Liver (tissue), 9 donors: ENCODE measurements around the gene CATSPER3. TPM values are rescaled to one million over a fixed set of nuclear protein-coding genes. Genes with fewer than 3 reads are reported as not detected.

Source experiments
- DNase-seq: peaks from one replicate; pipeline ENCODE4 v3.0.0-alpha.2; 2017; ENCODE audit warnings: low spot score
- H3K27ac ChIP-seq, 2 donors: one replicate each; pipeline ENCODE4 v1.7.0; 2013; ENCODE audit warnings: inconsistent platforms in 2 of 2, low read length in 2 of 2, control low read depth in 1 of 2, low read depth in 1 of 2, mild to moderate bottlenecking in 1 of 2
- H3K27me3 ChIP-seq, 4 donors: one replicate each; pipeline versions ENCODE4 v1.6.1 to v1.7.0; 2013; ENCODE audit warnings: low read length in 3 of 4, inconsistent platforms in 1 of 4, mild to moderate bottlenecking in 1 of 4, moderate library complexity in 1 of 4; ENCODE audit not compliant: control insufficient read depth in 4 of 4, insufficient read depth in 4 of 4
- H3K36me3 ChIP-seq, 4 donors: one replicate each; pipeline versions ENCODE4 v1.6.1 to v1.7.0; 2013; ENCODE audit warnings: low read length in 3 of 4, mild to moderate bottlenecking in 3 of 4, low read depth in 1 of 4, moderate library complexity in 1 of 4; ENCODE audit not compliant: control insufficient read depth in 4 of 4, insufficient read depth in 3 of 4
- H3K4me1 ChIP-seq, 4 donors: one replicate each; pipeline versions ENCODE4 v1.6.1 to v1.7.0; 2013; ENCODE audit warnings: low read length in 3 of 4, mild to moderate bottlenecking in 3 of 4, moderate library complexity in 1 of 4; ENCODE audit not compliant: control insufficient read depth in 4 of 4, insufficient read depth in 4 of 4
- H3K4me3 ChIP-seq, 3 donors: one replicate each; pipeline versions ENCODE4 v1.6.1 to v1.7.0; 2013; ENCODE audit warnings: low read length in 3 of 3, control low read depth in 1 of 3, low read depth in 1 of 3, mild to moderate bottlenecking in 1 of 3
- H3K9ac ChIP-seq, 2 donors: one replicate each; pipeline ENCODE4 v1.7.0; 2013; ENCODE audit warnings: low read length in 2 of 2, mild to moderate bottlenecking in 2 of 2, moderate library complexity in 2 of 2, control low read depth in 1 of 2, low read depth in 1 of 2
- H3K9me3 ChIP-seq, 4 donors: one replicate each; pipeline versions ENCODE4 v1.6.1 to v1.7.0; 2013; ENCODE audit warnings: low read length in 3 of 4; ENCODE audit not compliant: control insufficient read depth in 4 of 4
- ATF3 ChIP-seq: IDR thresholded peaks from 2 replicates; pipeline ENCODE4 v1.6.1; 2016; ENCODE audit warnings: antibody characterized with exemption
- CTCF ChIP-seq: fragments of 150-350 bp; IDR thresholded peaks from 2 replicates; pipeline ENCODE4 v1.5.1; 2017; ENCODE audit warnings: improper control_type of control experiment, low read depth, low read length; ENCODE audit not compliant: missing input control
- EGR1 ChIP-seq, 2 donors: IDR thresholded peaks; 2 replicates each; pipeline ENCODE4 v1.6.1; 2016 to 2018; ENCODE audit warnings: antibody characterized with exemption in 2 of 2, low read depth in 2 of 2
- FOXA1 ChIP-seq: IDR thresholded peaks from 2 replicates; pipeline ENCODE4 v1.6.1; 2016; ENCODE audit warnings: antibody characterized with exemption
- FOXA2 ChIP-seq: IDR thresholded peaks from 2 replicates; pipeline ENCODE4 v1.6.1; 2016; ENCODE audit warnings: antibody characterized with exemption
- GABPA ChIP-seq, 2 donors: IDR thresholded peaks in 1 of 2; conservative IDR thresholded peaks in 1 of 2; 2 replicates each; pipeline ENCODE4 v1.6.1; 2016; ENCODE audit warnings: antibody characterized with exemption in 2 of 2, mild to moderate bottlenecking in 1 of 2, moderate library complexity in 1 of 2
- HNF4A ChIP-seq, 2 donors: conservative IDR thresholded peaks; 2 replicates each; pipeline ENCODE4 v1.6.1; 2016; ENCODE audit warnings: antibody characterized with exemption in 2 of 2, mild to moderate bottlenecking in 2 of 2
- HNF4G ChIP-seq: IDR thresholded peaks from 2 replicates; pipeline ENCODE4 v1.6.1; 2016; ENCODE audit warnings: antibody characterized with exemption
- JUND ChIP-seq, 2 donors: IDR thresholded peaks; 2 replicates each; pipeline ENCODE4 v1.6.1; 2016; ENCODE audit warnings: antibody characterized with exemption in 2 of 2
- MAX ChIP-seq: IDR thresholded peaks from 2 replicates; pipeline ENCODE4 v1.6.1; 2016; ENCODE audit warnings: antibody characterized with exemption
- NR2F2 ChIP-seq: IDR thresholded peaks from 2 replicates; pipeline ENCODE4 v1.6.1; 2016; ENCODE audit warnings: antibody characterized with exemption
- RAD21 ChIP-seq, 2 donors: IDR thresholded peaks; 2 replicates each; pipeline ENCODE4 v1.6.1; 2016; ENCODE audit warnings: antibody characterized with exemption in 2 of 2, mild to moderate bottlenecking in 2 of 2
- REST ChIP-seq: IDR thresholded peaks from 2 replicates; pipeline ENCODE4 v1.6.1; 2016; ENCODE audit warnings: antibody characterized with exemption, mild to moderate bottlenecking
- RXRA ChIP-seq, 2 donors: IDR thresholded peaks; 2 replicates each; pipeline ENCODE4 v1.6.1; 2017 to 2018; ENCODE audit warnings: antibody characterized with exemption in 2 of 2, mild to moderate bottlenecking in 1 of 2
- SP1 ChIP-seq: IDR thresholded peaks from 2 replicates; pipeline ENCODE4 v1.6.1; 2018; ENCODE audit warnings: antibody characterized with exemption, mild to moderate bottlenecking
- TAF1 ChIP-seq: conservative IDR thresholded peaks from 2 replicates; pipeline ENCODE4 v1.6.1; 2016; ENCODE audit warnings: antibody characterized with exemption, mild to moderate bottlenecking
- YY1 ChIP-seq: IDR thresholded peaks from 2 replicates; pipeline ENCODE4 v1.6.1; 2016; ENCODE audit warnings: antibody characterized with exemption, mild to moderate bottlenecking
- ZBTB33 ChIP-seq: IDR thresholded peaks from 2 replicates; pipeline ENCODE4 v1.6.1; 2016; ENCODE audit warnings: antibody characterized with exemption
- WGBS: extraction: QIAGEN DNeasy Blood & Tissue Kit; methylation state at CpG from one replicate; pipeline ENCODE4 v1.1.7; 2013; 5-methylcytosine and 5-hydroxymethylcytosine counted together
- polyA plus RNA-seq, 2 donors: library from polyadenylated mRNA; stranded (reverse) in 1 of 2; unstranded in 1 of 2; fragments of 200-250 nt in 1 of 2; fragments of >200 nt in 1 of 2; fragmentation: Nextera tagmentation in 1 of 2; extraction: Ambion mirVana in 1 of 2; gene quantifications; one replicate each; pipeline versions ENCODE4 v1.2.1 to v1.2.3, GENCODE V29; 2013 to 2015
- total RNA-seq, 2 donors: library from RNA; depleted of rRNA; stranded (reverse); fragments of >200 nt; gene quantifications; one replicate each; pipeline ENCODE4 v1.2.3, GENCODE V29; 2014
- donor health status: healthy.
- donor health status: healthy.
- donor health status: healthy.
- donor health status: healthy.
- donor health status: healthy.

CATSPER3 gene
- total and polyA plus RNA-seq, 4 donors, result 0.28 to 0.37 (median 0.34) TPM

- no peak overlapping the region for H3K4me3 ChIP-seq
- H3K9ac ChIP-seq, result no peak overlapping the region
- H3K27me3 ChIP-seq, result no peaks in the 10 kb centered on the region
- peaks cover 0 to 4% (median 0%) of the 10 kb centered on the region in 4 donors for H3K36me3 ChIP-seq
- no peak for DNase-seq
- TF ChIP-seq TAF1 (no peak), EGR1 (IDR thresholded peaks at IDR 0.05; ENCODE audit: low read depth in 2 of 2) (no peak), HNF4A (conservative IDR thresholded peaks at IDR 0.05) (peak; percentile 27 to 49)
- no peaks in the 10 kb centered on the region for H3K4me1 ChIP-seq
- 56% methylated on average over 2 of the region's 2 CpGs for WGBS
- H3K9me3 ChIP-seq, result peaks cover 2 to 15% (median 6%) of the 10 kb centered on the region in 4 donors
- H3K27ac ChIP-seq, result no peak overlapping the region
These were observed 7.5 kb downstream of the CATSPER3 start for GRCh38 chr5:134975078-134975715.

- H3K4me1 ChIP-seq, result no peaks in the 10 kb centered on the region
- DNase-seq, result no peak
These were observed 8.1 kb downstream of the CATSPER3 start for GRCh38 chr5:134975843-134976242.

GRCh38 chr5:134976841-134977240, 9.1 kb downstream of the CATSPER3 start:
- 97% methylated on average over 1 of the region's 1 CpG for WGBS
- H3K9ac ChIP-seq, result no peak overlapping the region
- TF ChIP-seq SP1 (no peak), GABPA (IDR thresholded peaks at IDR 0.05 in 1 of 2, conservative IDR thresholded peaks at IDR 0.05 in 1 of 2) (no peak), MAX (no peak), TAF1 (no peak), ATF3 (no peak), YY1 (no peak), HNF4G (no peak), FOXA1 (no peak), RAD21 (IDR thresholded peaks at IDR 0.05) (no peak), FOXA2 (no peak), RXRA (IDR thresholded peaks at IDR 0.05) (no peak), ZBTB33 (no peak), JUND (IDR thresholded peaks at IDR 0.05) (no peak), EGR1 (IDR thresholded peaks at IDR 0.05; ENCODE audit: low read depth in 2 of 2) (no peak), HNF4A (conservative IDR thresholded peaks at IDR 0.05) (no peak), CTCF (no peak), NR2F2 (no peak), REST (no peak)

More at GRCh38 chr5:134975843-134976242, 8.1 kb downstream of the CATSPER3 start:
- H3K9me3 ChIP-seq, result peaks cover 2 to 15% (median 9%) of the 10 kb centered on the region in 4 donors
- TF ChIP-seq JUND (IDR thresholded peaks at IDR 0.05), result no peak
- TF ChIP-seq FOXA1, result no peak
- no peak for TF ChIP-seq SP1
- TF ChIP-seq EGR1 (IDR thresholded peaks at IDR 0.05; ENCODE audit: low read depth in 2 of 2), result no peak
- no peaks in the 10 kb centered on the region for H3K27me3 ChIP-seq
- H3K36me3 ChIP-seq, result peaks cover 0 to 4% (median 0%) of the 10 kb centered on the region in 4 donors
- no peak overlapping the region for H3K4me3 ChIP-seq
- H3K9ac ChIP-seq, result no peak overlapping the region
- no peak overlapping the region for H3K27ac ChIP-seq

More at GRCh38 chr5:134976841-134977240, 9.1 kb downstream of the CATSPER3 start:
- peaks cover 0 to 4% (median 0%) of the 10 kb centered on the region in 4 donors for H3K36me3 ChIP-seq
- H3K27ac ChIP-seq, result no peak overlapping the region
- no peak overlapping the region for H3K4me3 ChIP-seq
- no peaks in the 10 kb centered on the region for H3K27me3 ChIP-seq
- peaks cover 6 to 17% (median 11%) of the 10 kb centered on the region in 4 donors for H3K9me3 ChIP-seq
- DNase-seq, result no peak
- no peaks in the 10 kb centered on the region for H3K4me1 ChIP-seq
